Testis (tissue), 2 donors: Measurements from ENCODE around the gene TENT4A.

Experiments used
- CTCF ChIP-seq, 3 experiments: fragments of 450-650 bp in 2 of 3; fragments of 200-600 bp in 1 of 3; sonication (generic) in 1 of 3; IDR thresholded peaks; one replicate each; pipeline ENCODE4 v1.5.1; 2016 to 2019; ENCODE audit warnings: antibody characterized with exemption in 3 of 3, mild to moderate bottlenecking in 2 of 3, moderate library complexity in 1 of 3
- POLR2A ChIP-seq: fragments of 450-650 bp; IDR thresholded peaks from one replicate; pipeline ENCODE4 v1.6.1; 2017; ENCODE audit warnings: antibody characterized with exemption, mild to moderate bottlenecking, moderate library complexity

GRCh38 chr5:6673963-6674362, 39.3 kb upstream of the TENT4A start:
- TF ChIP-seq CTCF (IDR thresholded peaks at IDR 0.05) (no peak), POLR2A (no peak)
